WTC11 (cell line): ENCODE measurements around the gene GDPGP1. TPM values are rescaled to one million over a fixed set of nuclear protein-coding genes. Genes with fewer than 3 reads are reported as not detected.

ENCODE experiments used
- ATAC-seq: fragments of 200-7000 bp; cut with Tn5 transposase; 2 replicates; pipeline ENCODE4 v1.10.0; 2021; ENCODE audit warnings: mild to moderate bottlenecking, moderate library complexity
- CTCF ChIA-PET: fragments of 300-600 bp; sonication (Branson Sonifier 250); formaldehyde crosslinking; loops from one replicate; lab custom pipeline; 2021; ENCODE audit warnings: antibody characterized with exemption; lab: Charles Lee
- POLR2A ChIA-PET: fragments of 350-600 bp; sonication (Branson Sonifier 250); formaldehyde crosslinking; loops from one replicate; lab custom pipeline; 2021; ENCODE audit warnings: antibody characterized with exemption; lab: Charles Lee
- DNase-seq: peaks from one replicate; pipeline ENCODE4 v3.0.0; 2021; ENCODE audit warnings: low spot score
- H3K27ac Mint-ChIP-seq: 2 replicates; pipeline ENCODE4 v1.8.0; 2021; ENCODE audit warnings: mixed read lengths
- H3K27me3 Mint-ChIP-seq: 2 replicates; pipeline ENCODE4 v1.8.0; 2021; ENCODE audit warnings: low read depth, mild to moderate bottlenecking, moderate library complexity, mixed read lengths
- H3K36me3 Mint-ChIP-seq: 2 replicates; pipeline ENCODE4 v1.8.0; 2021; ENCODE audit warnings: mixed read lengths
- H3K4me1 Mint-ChIP-seq: 2 replicates; pipeline ENCODE4 v1.8.0; 2022; ENCODE audit warnings: mixed read lengths
- H3K4me3 Mint-ChIP-seq: 2 replicates; pipeline ENCODE4 v1.8.0; 2021; ENCODE audit warnings: mild to moderate bottlenecking, moderate library complexity, mixed read lengths
- H3K9me3 Mint-ChIP-seq: 2 replicates; pipeline ENCODE4 v1.8.0; 2021; ENCODE audit warnings: mixed read lengths
- ATF6 ChIP-seq: sonication (generic); formaldehyde crosslinking; IDR thresholded peaks from 2 replicates; pipeline ENCODE4 v1.8.1; 2023; ENCODE audit warnings: mild to moderate bottlenecking, missing genetic modification reagents
- CBFB ChIP-seq: sonication (generic); formaldehyde crosslinking; IDR thresholded peaks from 2 replicates; pipeline ENCODE4 v1.8.1; 2022; ENCODE audit warnings: mild to moderate bottlenecking, low read depth, missing genetic modification reagents
- CREB1 ChIP-seq: sonication (generic); formaldehyde crosslinking; IDR thresholded peaks from 2 replicates; pipeline ENCODE4 v1.8.0; 2023; ENCODE audit warnings: mild to moderate bottlenecking, missing genetic modification reagents
- CREM ChIP-seq: sonication (generic); formaldehyde crosslinking; IDR thresholded peaks from 2 replicates; pipeline ENCODE4 v1.8.1; 2022; ENCODE audit warnings: mild to moderate bottlenecking, missing genetic modification reagents, moderate library complexity
- EMX1 ChIP-seq: fragments of 250-450 bp; sonication (Bioruptor Pico); IDR thresholded peaks from 2 replicates; pipeline ENCODE4 v1.8.0; 2021; ENCODE audit warnings: mild to moderate bottlenecking
- FOXP1 ChIP-seq: sonication (generic); formaldehyde crosslinking; IDR thresholded peaks from 2 replicates; pipeline ENCODE4 v1.8.0; 2022; ENCODE audit warnings: missing genetic modification reagents, mild to moderate bottlenecking, moderate library complexity, borderline replicate concordance
- GABPB1 ChIP-seq: sonication (generic); formaldehyde crosslinking; IDR thresholded peaks from 2 replicates; pipeline ENCODE4 v1.8.1; 2023; ENCODE audit warnings: mild to moderate bottlenecking, missing genetic modification reagents
- GTF2I ChIP-seq: fragments of 250-450 bp; sonication (Bioruptor Pico); conservative IDR thresholded peaks from 2 replicates; pipeline ENCODE4 v1.4.0; 2021; ENCODE audit warnings: mild to moderate bottlenecking
- MYBL2 ChIP-seq: sonication (generic); formaldehyde crosslinking; IDR thresholded peaks from 2 replicates; pipeline ENCODE4 v1.8.1; 2023; ENCODE audit warnings: mild to moderate bottlenecking, moderate library complexity, missing genetic modification reagents
- NFATC4 ChIP-seq: fragments of 250-450 bp; sonication (Bioruptor Pico); IDR thresholded peaks from 2 replicates; pipeline ENCODE4 v1.9.0; 2021; ENCODE audit warnings: mild to moderate bottlenecking
- OVOL2 ChIP-seq: fragments of 250-450 bp; sonication (Bioruptor Pico); IDR thresholded peaks from 2 replicates; pipeline ENCODE4 v1.9.0; 2021; ENCODE audit warnings: mild to moderate bottlenecking, borderline replicate concordance
- PRDM15 ChIP-seq: sonication (generic); formaldehyde crosslinking; IDR thresholded peaks from 2 replicates; pipeline ENCODE4 v1.8.0; 2022; ENCODE audit warnings: missing genetic modification reagents
- RORB ChIP-seq: fragments of 250-450 bp; sonication (Bioruptor Pico); IDR thresholded peaks from 2 replicates; pipeline ENCODE4 v1.9.0; 2021; ENCODE audit warnings: mild to moderate bottlenecking
- SP1 ChIP-seq: sonication (generic); formaldehyde crosslinking; conservative IDR thresholded peaks from 2 replicates; pipeline ENCODE4 v1.8.1; 2022; ENCODE audit warnings: missing genetic modification reagents
- USF1 ChIP-seq: sonication (generic); formaldehyde crosslinking; IDR thresholded peaks from 2 replicates; pipeline ENCODE4 v1.8.0; 2022; ENCODE audit warnings: mild to moderate bottlenecking, missing genetic modification reagents
- ZNF121 ChIP-seq: sonication (generic); formaldehyde crosslinking; IDR thresholded peaks from 2 replicates; pipeline ENCODE4 v1.8.0; 2023; ENCODE audit warnings: missing genetic modification reagents
- ZNF219 ChIP-seq: sonication (generic); formaldehyde crosslinking; IDR thresholded peaks from 2 replicates; pipeline ENCODE4 v1.8.0; 2023; ENCODE audit warnings: missing genetic modification reagents, mild to moderate bottlenecking, borderline replicate concordance
- ZNF396 ChIP-seq: fragments of 250-450 bp; sonication (Bioruptor Pico); IDR thresholded peaks from 2 replicates; pipeline ENCODE4 v1.8.0; 2021; ENCODE audit warnings: mild to moderate bottlenecking, moderate library complexity, borderline replicate concordance
- ZNF532 ChIP-seq: fragments of 250-450 bp; sonication (Bioruptor Pico); IDR thresholded peaks from 2 replicates; pipeline ENCODE4 v1.9.0; 2021; ENCODE audit warnings: mild to moderate bottlenecking, borderline replicate concordance
- ZNF671 ChIP-seq: fragments of 250-450 bp; sonication (Bioruptor Pico); IDR thresholded peaks from 2 replicates; pipeline ENCODE4 v1.8.0; 2021; ENCODE audit warnings: mild to moderate bottlenecking
- total RNA-seq: library from RNA; stranded (reverse); gene quantifications from 3 replicates; pipeline ENCODE4 v1.2.3, GENCODE V29; 2021
- TF ChIP-seq, protein P1 (sequence below): sonication (generic); formaldehyde crosslinking; IDR thresholded peaks from 2 replicates; pipeline ENCODE4 v1.8.1; 2022; ENCODE audit warnings: mild to moderate bottlenecking, moderate library complexity, missing genetic modification reagents

GDPGP1 gene
- total RNA-seq, 1 experiment from 2014 or later = 2.6 TPM

GRCh38 chr15:90223441-90224165 lies 10.4 kb upstream of the GDPGP1 start:
- ChIA-PET POLR2A (no interaction called here), CTCF (interaction anchor here (0.6 to 3.5 kb wide), 2 partner anchors 78 to 424 kb away, joined by 3 to 110 read pairs; no protein-coding TSS in a partner anchor)
- Mint-ChIP-seq H3K4me1 (no peaks in the 10 kb centered on the region), H3K9me3 (no peaks in the 10 kb centered on the region), H3K27ac (no peak overlapping the region), H3K36me3 (peaks cover 34% of the 10 kb centered on the region), H3K4me3 (no peak overlapping the region), H3K27me3 (no peaks in the 10 kb centered on the region)
- TF ChIP-seq ATF6 (no peak), EMX1 (CRISPR knock-in tag) (no peak), MYBL2 (CRISPR knock-in tag) (no peak), CBFB (CRISPR knock-in tag) (no peak), CREB1 (CRISPR knock-in tag) (no peak), GABPB1 (CRISPR knock-in tag) (no peak), GTF2I (CRISPR knock-in tag) (no peak), SP1 (CRISPR knock-in tag) (no peak), USF1 (CRISPR knock-in tag) (no peak), NFATC4 (CRISPR knock-in tag) (no peak), ZNF396 (no peak), ZNF219 (CRISPR knock-in tag) (no peak), ZNF121 (no peak), FOXP1 (CRISPR knock-in tag) (no peak)
- no peak for DNase-seq
- ATAC-seq = no peak

DNA sequence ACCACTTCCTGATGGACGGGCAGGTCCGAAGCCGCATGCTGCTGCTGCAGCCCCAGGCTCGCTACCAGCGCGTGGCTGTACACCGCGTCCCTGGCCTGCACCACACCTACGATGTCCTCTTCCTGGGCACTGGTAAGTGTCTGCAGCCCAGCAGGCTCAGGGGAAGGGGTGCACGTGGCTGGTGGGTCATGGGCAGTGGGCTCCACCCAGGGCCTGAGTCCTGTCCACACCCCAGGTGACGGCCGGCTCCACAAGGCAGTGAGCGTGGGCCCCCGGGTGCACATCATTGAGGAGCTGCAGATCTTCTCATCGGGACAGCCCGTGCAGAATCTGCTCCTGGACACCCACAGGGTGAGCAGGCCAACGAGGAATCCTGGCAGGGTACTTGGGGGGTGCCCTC lies 9.0 kb upstream of the GDPGP1 start:
- CTCF ChIA-PET = no interaction called here
- no peak for TF ChIP-seq CREM (CRISPR knock-in tag)
- Mint-ChIP-seq H3K4me3 (no peak overlapping the region), H3K27me3 (no peaks in the 10 kb centered on the region), H3K4me1 (no peaks in the 10 kb centered on the region), H3K9me3 (no peaks in the 10 kb centered on the region), H3K27ac (no peak overlapping the region), H3K36me3 (peaks cover 46% of the 10 kb centered on the region)
- POLR2A ChIA-PET = no interaction called here
- no peak for ATAC-seq
- no peak for DNase-seq

DNA sequence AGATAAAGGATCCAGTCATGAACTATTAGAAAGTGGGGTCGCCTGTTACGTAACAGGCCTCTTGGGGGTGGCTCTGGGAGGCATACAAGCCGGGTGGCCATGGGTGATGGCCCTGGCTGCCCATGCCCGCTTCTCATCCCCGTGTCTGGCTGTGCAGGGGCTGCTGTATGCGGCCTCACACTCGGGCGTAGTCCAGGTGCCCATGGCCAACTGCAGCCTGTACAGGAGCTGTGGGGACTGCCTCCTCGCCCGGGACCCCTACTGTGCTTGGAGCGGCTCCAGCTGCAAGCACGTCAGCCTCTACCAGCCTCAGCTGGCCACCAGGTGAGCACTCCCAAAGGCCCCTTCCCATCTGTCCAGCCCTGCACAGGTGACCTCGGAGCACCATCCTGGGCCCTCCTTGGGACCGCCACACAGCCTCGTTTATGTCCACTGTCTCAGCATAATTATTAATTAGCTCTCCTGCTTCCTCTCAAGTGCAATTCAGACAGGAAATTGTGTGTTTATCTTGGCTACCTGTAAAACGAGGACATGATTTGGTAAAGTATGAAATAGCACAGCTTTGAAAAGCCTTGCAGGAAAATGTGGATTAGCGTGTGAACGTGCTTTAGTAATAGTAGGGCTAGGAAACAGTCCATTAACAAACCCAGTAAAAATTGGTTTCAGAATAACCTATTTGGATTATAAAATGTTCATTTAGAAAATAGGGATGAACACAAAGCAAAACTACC lies 8.3 kb upstream of the GDPGP1 start:
- CTCF ChIA-PET = no interaction called here
- no peaks in the 10 kb centered on the region for H3K4me1 Mint-ChIP-seq
- TF ChIP-seq RORB (CRISPR knock-in tag) = no peak
- no peak for TF ChIP-seq ZNF671
- no peak for TF ChIP-seq ZNF219 (CRISPR knock-in tag)
- TF ChIP-seq CREB1 (CRISPR knock-in tag) = no peak
- no peak for TF ChIP-seq PRDM15 (CRISPR knock-in tag)
- TF ChIP-seq, protein P1, sequence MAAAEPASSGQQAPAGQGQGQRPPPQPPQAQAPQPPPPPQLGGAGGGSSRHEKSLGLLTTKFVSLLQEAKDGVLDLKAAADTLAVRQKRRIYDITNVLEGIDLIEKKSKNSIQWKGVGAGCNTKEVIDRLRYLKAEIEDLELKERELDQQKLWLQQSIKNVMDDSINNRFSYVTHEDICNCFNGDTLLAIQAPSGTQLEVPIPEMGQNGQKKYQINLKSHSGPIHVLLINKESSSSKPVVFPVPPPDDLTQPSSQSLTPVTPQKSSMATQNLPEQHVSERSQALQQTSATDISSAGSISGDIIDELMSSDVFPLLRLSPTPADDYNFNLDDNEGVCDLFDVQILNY (CRISPR knock-in tag) = no peak
- TF ChIP-seq OVOL2 (CRISPR knock-in tag) = no peak
- no peak for TF ChIP-seq ZNF532 (CRISPR knock-in tag)

More for the DNA sequence above, 8.3 kb upstream of the GDPGP1 start:
- POLR2A ChIA-PET = no interaction called here
- no peaks in the 10 kb centered on the region for H3K9me3 Mint-ChIP-seq
- H3K36me3 Mint-ChIP-seq = peaks cover 47% of the 10 kb centered on the region
- no peak for DNase-seq
- no peak overlapping the region for H3K4me3 Mint-ChIP-seq
- H3K27ac Mint-ChIP-seq = no peak overlapping the region
- ATAC-seq = no peak
- no peaks in the 10 kb centered on the region for H3K27me3 Mint-ChIP-seq
